ENCODE results near the gene CRYBG1. TPM values are rescaled to one million over a fixed set of nuclear protein-coding genes. Genes with fewer than 3 reads are reported as not detected.

Gene CRYBG1
- total and polyA plus RNA-seq, 10 of the 15 experiments (the other 5 are each of a cell fraction or from before 2014, with no cell fraction given), result 6.5 to 57.0 (median 25.2) TPM

DNA sequence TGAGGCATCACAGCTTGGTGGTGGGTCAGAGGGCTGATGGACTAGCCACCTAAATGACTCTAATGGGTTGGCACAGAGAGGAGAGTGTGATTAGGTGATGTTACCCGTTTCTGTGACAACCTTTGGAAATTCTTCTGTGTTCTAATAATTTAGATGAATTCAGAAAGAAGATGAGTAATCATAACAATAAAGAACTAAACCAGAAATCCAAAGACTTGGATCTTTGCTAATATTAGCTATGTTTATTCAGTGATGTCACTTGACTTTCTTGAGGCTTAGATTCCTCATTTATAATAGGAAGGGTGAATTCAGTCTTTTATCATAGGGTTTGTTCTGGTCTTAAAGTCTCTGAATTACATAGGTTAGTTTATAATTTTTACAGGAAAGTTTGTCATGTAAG lies 19.9 kb downstream of the CRYBG1 start (continued):
- TF ChIP-seq, protein P1, sequence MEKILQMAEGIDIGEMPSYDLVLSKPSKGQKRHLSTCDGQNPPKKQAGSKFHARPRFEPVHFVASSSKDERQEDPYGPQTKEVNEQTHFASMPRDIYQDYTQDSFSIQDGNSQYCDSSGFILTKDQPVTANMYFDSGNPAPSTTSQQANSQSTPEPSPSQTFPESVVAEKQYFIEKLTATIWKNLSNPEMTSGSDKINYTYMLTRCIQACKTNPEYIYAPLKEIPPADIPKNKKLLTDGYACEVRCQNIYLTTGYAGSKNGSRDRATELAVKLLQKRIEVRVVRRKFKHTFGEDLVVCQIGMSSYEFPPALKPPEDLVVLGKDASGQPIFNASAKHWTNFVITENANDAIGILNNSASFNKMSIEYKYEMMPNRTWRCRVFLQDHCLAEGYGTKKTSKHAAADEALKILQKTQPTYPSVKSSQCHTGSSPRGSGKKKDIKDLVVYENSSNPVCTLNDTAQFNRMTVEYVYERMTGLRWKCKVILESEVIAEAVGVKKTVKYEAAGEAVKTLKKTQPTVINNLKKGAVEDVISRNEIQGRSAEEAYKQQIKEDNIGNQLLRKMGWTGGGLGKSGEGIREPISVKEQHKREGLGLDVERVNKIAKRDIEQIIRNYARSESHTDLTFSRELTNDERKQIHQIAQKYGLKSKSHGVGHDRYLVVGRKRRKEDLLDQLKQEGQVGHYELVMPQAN (conservative IDR thresholded peaks at IDR 0.05), result no peak
- no peak for TF ChIP-seq BACH1 (IDR thresholded peaks at IDR 0.05; ENCODE audit: borderline replicate concordance)
- TF ChIP-seq STAT3 (IDR thresholded peaks at IDR 0.05; ENCODE audit: low read depth, low read length), result no peak
- no peak for TF ChIP-seq CBX5 (IDR thresholded peaks at IDR 0.05; ENCODE audit: low read depth)
- TF ChIP-seq SIN3A (IDR thresholded peaks at IDR 0.05; ENCODE audit: low read depth, low read length), result no peak
- TF ChIP-seq MXI1 (IDR thresholded peaks at IDR 0.05; ENCODE audit: low read depth, low read length), result no peak
- no peak for TF ChIP-seq STAT1 (conservative IDR thresholded peaks at IDR 0.05)
- TF ChIP-seq EP300 (IDR thresholded peaks at IDR 0.05; ENCODE audit: borderline replicate concordance in 1 of 2, control insufficient read depth in 1 of 2, low read depth in 2 of 2, low read length in 2 of 2), result no peak

DNA sequence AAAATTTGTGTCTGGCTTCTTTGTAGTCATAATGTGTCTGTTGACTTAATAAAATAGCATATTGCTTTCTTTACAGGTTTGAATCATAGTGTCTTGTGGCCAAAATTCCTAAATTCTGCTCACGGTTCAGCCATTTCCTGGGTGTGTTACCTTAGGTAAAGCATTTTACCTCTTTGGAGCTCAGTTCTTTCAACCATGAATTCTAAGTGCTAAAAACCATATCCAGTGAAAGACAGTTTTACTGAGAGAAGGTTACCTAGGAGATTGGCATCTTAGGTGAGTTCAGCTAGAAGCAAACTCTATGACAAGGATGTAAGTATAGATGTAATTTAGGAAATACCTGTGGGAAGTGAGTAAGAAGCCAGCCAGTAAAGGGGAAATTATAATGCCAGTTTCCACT lies 20.7 kb downstream of the CRYBG1 start:
- no peak for FAIRE-seq
- POLR2A ChIA-PET, result no interaction called here
- H3K79me2 ChIP-seq (ENCODE audit: control insufficient read depth, insufficient read depth, low read length), result no peaks in the 10 kb centered on the region
- DNase-seq (ENCODE audit: low read depth, low spot score), result no peak
- SMC1A ChIA-PET (ENCODE audit: uncharacterized antibody, unreplicated experiment), result no interaction called here
- H3K36me3 ChIP-seq (ENCODE audit: control insufficient read depth in 2 of 2, insufficient read depth in 2 of 2, low read length in 1 of 2), result no peaks in the 10 kb centered on the region
- H3K9ac ChIP-seq (ENCODE audit: control insufficient read depth, insufficient read depth, low read length), result no peak overlapping the region
- CTCF ChIA-PET, result no interaction called here
- no peak overlapping the region for H2AFZ ChIP-seq (ENCODE audit: control insufficient read depth, low read depth, low read length)
- in situ Hi-C loops (cut with MboI), result no loop called here
- no TSS peak for BruUV-seq (replicated peaks)
- H3K4me3 ChIP-seq, result no peak overlapping the region
- H3K4me2 ChIP-seq (ENCODE audit: control insufficient read depth, insufficient read depth), result no peak overlapping the region
- 47% methylated on average over 1 of the region's 1 CpG for WGBS (ENCODE audit: insufficient coverage, insufficient replicate concordance, low lambda C conversion rate, missing lambda C conversion rate)
- no peaks in the 10 kb centered on the region for H4K20me1 ChIP-seq (ENCODE audit: control insufficient read depth, insufficient read depth)
- RAD21 ChIA-PET (ENCODE audit: unreplicated experiment), result no interaction called here
- no peak for ATAC-seq
- H3K4me1 ChIP-seq (ENCODE audit: control insufficient read depth, insufficient read depth, low read length), result no peaks in the 10 kb centered on the region
- H3K27me3 ChIP-seq (replicated peaks in 1 of 2; ENCODE audit: control insufficient read depth in 2 of 2, insufficient read depth in 2 of 2, low read length in 1 of 2), result peaks cover 0 to 3% of the 10 kb centered on the region in 2 experiments; a peak in 2 of 4 replicates
- no peaks in the 10 kb centered on the region for H3K9me3 ChIP-seq (replicated peaks; ENCODE audit: control insufficient read depth, insufficient read depth, low read length)
- intact Hi-C loops (cut with micrococcal nuclease; ENCODE audit: unreplicated experiment), result no loop called here
- no peak overlapping the region for H3K27ac ChIP-seq (ENCODE audit: control insufficient read depth, insufficient read depth)
- TF ChIP-seq NFXL1 (IDR thresholded peaks at IDR 0.05; ENCODE audit: borderline replicate concordance), result no peak
- TF ChIP-seq, protein P2, sequence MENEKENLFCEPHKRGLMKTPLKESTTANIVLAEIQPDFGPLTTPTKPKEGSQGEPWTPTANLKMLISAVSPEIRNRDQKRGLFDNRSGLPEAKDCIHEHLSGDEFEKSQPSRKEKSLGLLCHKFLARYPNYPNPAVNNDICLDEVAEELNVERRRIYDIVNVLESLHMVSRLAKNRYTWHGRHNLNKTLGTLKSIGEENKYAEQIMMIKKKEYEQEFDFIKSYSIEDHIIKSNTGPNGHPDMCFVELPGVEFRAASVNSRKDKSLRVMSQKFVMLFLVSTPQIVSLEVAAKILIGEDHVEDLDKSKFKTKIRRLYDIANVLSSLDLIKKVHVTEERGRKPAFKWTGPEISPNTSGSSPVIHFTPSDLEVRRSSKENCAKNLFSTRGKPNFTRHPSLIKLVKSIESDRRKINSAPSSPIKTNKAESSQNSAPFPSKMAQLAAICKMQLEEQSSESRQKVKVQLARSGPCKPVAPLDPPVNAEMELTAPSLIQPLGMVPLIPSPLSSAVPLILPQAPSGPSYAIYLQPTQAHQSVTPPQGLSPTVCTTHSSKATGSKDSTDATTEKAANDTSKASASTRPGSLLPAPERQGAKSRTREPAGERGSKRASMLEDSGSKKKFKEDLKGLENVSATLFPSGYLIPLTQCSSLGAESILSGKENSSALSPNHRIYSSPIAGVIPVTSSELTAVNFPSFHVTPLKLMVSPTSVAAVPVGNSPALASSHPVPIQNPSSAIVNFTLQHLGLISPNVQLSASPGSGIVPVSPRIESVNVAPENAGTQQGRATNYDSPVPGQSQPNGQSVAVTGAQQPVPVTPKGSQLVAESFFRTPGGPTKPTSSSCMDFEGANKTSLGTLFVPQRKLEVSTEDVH (IDR thresholded peaks at IDR 0.05; ENCODE audit: low read depth, partially characterized antibody), result no peak
- no peak for TF ChIP-seq CREM (IDR thresholded peaks at IDR 0.05; ENCODE audit: low read depth)
- TF ChIP-seq POLR2AphosphoS5 (IDR thresholded peaks at IDR 0.05; ENCODE audit: low read length), result no peak
- TF ChIP-seq, protein P3, sequence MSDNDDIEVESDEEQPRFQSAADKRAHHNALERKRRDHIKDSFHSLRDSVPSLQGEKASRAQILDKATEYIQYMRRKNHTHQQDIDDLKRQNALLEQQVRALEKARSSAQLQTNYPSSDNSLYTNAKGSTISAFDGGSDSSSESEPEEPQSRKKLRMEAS (IDR thresholded peaks at IDR 0.05; ENCODE audit: low read depth, low read length), result no peak
- no peak for TF ChIP-seq MYB (IDR thresholded peaks at IDR 0.05; ENCODE audit: borderline replicate concordance, low read depth, low read length)
- TF ChIP-seq NR2C1 (IDR thresholded peaks at IDR 0.05), result no peak
- no peak for TF ChIP-seq DPF2 (IDR thresholded peaks at IDR 0.05)
- TF ChIP-seq JUND (IDR thresholded peaks at IDR 0.05; ENCODE audit: low read depth, low read length), result no peak
